ENCODE data around the gene NETO2.

Gene NETO2

GRCh38 chr16:47054306-47054705 lies 89.4 kb downstream of the NETO2 start:
- Histone ChIP-seq H3K36me3 (ENCODE audit: control insufficient read depth, insufficient read depth, low read length) (no peaks in the 10 kb centered on the region), H3K4me3 (ENCODE audit: low read depth, low read length) (no peak overlapping the region), H3K4me1 (ENCODE audit: control insufficient read depth, insufficient read depth, low read length) (no peaks in the 10 kb centered on the region), H3K27me3 (ENCODE audit: control insufficient read depth, insufficient read depth, low read length) (no peaks in the 10 kb centered on the region), H3K27ac (ENCODE audit: low read depth, low read length) (no peak overlapping the region), H3K9ac (ENCODE audit: low read length) (no peak overlapping the region), H3K9me3 (ENCODE audit: control insufficient read depth, insufficient read depth, low read depth, low read length) (peaks cover 8% of the 10 kb centered on the region)

- H3K36me3 ChIP-seq (ENCODE audit: control insufficient read depth, insufficient read depth, low read length), result no peaks in the 10 kb centered on the region
- H3K9ac ChIP-seq (ENCODE audit: low read length), result no peak overlapping the region
- no peak overlapping the region for H3K27ac ChIP-seq (ENCODE audit: low read depth, low read length)
- H3K4me1 ChIP-seq (ENCODE audit: control insufficient read depth, insufficient read depth, low read length), result no peaks in the 10 kb centered on the region
- H3K4me3 ChIP-seq (ENCODE audit: low read depth, low read length), result no peak overlapping the region
- peaks cover 8% of the 10 kb centered on the region for H3K9me3 ChIP-seq (ENCODE audit: control insufficient read depth, insufficient read depth, low read depth, low read length)
- H3K27me3 ChIP-seq (ENCODE audit: control insufficient read depth, insufficient read depth, low read length), result no peaks in the 10 kb centered on the region
These were observed 89.8 kb downstream of the NETO2 start for GRCh38 chr16:47053895-47054294.

- Histone ChIP-seq H3K9me3 (ENCODE audit: control insufficient read depth, insufficient read depth, low read depth, low read length) (peaks cover 8% of the 10 kb centered on the region), H3K27me3 (ENCODE audit: control insufficient read depth, insufficient read depth, low read length) (no peaks in the 10 kb centered on the region), H3K27ac (ENCODE audit: low read depth, low read length) (no peak overlapping the region), H3K4me3 (ENCODE audit: low read depth, low read length) (no peak overlapping the region), H3K4me1 (ENCODE audit: control insufficient read depth, insufficient read depth, low read length) (no peaks in the 10 kb centered on the region), H3K36me3 (ENCODE audit: control insufficient read depth, insufficient read depth, low read length) (no peaks in the 10 kb centered on the region), H3K9ac (ENCODE audit: low read length) (no peak overlapping the region)
These were observed 90.8 kb downstream of the NETO2 start for GRCh38 chr16:47052666-47053640.

DNA sequence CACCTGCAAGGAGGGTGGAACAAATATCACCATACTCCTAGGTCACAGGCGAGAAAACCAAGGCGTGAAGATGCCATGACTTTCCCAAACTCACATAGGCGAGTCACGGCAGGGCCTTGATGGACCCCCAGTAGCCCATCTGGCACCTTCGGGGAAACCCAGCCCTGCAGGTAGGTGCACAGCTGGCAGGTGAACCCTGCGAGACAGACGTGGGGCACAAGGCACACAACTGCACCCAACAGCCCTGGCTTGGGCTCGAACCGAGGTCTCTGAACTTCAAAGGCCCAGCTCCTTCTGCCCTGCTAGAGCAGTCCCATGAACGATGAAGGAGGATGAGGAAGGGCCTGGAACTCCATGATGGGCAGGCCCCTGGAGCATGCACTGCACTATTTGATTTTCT lies 92.7 kb downstream of the NETO2 start:
- no peak overlapping the region for H3K9ac ChIP-seq (ENCODE audit: low read length)
- no peaks in the 10 kb centered on the region for H3K36me3 ChIP-seq (ENCODE audit: control insufficient read depth, insufficient read depth, low read length)
- H3K4me1 ChIP-seq (ENCODE audit: control insufficient read depth, insufficient read depth, low read length), result no peaks in the 10 kb centered on the region
- no peak overlapping the region for H3K27ac ChIP-seq (ENCODE audit: low read depth, low read length)
- H3K27me3 ChIP-seq (ENCODE audit: control insufficient read depth, insufficient read depth, low read length), result no peaks in the 10 kb centered on the region
- H3K9me3 ChIP-seq (ENCODE audit: control insufficient read depth, insufficient read depth, low read depth, low read length), result peaks cover 8% of the 10 kb centered on the region
- H3K4me3 ChIP-seq (ENCODE audit: low read depth, low read length), result no peak overlapping the region

DNA sequence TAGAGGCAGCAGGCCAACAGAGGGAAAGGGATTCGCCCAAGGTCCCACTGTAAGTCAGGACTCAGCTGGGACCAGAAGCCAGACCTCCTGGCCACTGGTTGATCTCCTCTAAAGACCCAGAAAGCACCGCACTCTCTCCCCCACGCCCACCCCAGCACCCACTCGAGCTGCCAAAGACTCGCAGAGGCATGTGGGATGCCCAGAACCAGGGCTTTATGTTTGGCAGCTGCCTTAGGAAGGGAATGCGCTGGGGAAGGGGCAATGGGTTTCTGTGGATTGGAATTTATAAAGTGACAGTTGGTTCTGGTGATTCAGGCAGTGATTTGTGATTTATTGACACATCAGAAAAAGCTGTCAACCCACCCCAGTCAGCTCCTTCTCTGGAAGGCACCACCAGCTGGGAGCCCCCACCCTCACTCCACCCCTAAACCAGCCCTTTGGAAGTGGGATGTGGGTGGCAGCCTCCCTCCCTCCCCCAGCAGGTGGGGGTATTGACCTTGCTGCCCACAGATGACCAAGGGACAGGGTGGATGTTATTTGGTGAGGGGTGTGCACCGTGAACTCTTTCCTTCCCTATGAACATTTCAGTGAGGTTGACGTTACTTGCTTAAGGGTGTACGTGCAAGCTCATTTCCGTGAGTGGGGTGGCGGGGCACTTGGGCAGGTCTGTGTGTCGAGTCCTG lies 93.7 kb downstream of the NETO2 start:
- Histone ChIP-seq H3K4me1 (ENCODE audit: control insufficient read depth, insufficient read depth, low read length) (no peaks in the 10 kb centered on the region), H3K9ac (ENCODE audit: low read length) (no peak overlapping the region), H3K27me3 (ENCODE audit: control insufficient read depth, insufficient read depth, low read length) (no peaks in the 10 kb centered on the region), H3K9me3 (ENCODE audit: control insufficient read depth, insufficient read depth, low read depth, low read length) (peaks cover 8% of the 10 kb centered on the region), H3K27ac (ENCODE audit: low read depth, low read length) (no peak overlapping the region), H3K4me3 (ENCODE audit: low read depth, low read length) (no peak overlapping the region), H3K36me3 (ENCODE audit: control insufficient read depth, insufficient read depth, low read length) (no peaks in the 10 kb centered on the region)

- H3K9me3 ChIP-seq (ENCODE audit: control insufficient read depth, insufficient read depth, low read depth, low read length), result no peaks in the 10 kb centered on the region
- no peak overlapping the region for H3K4me3 ChIP-seq (ENCODE audit: low read depth, low read length)
- no peak overlapping the region for H3K27ac ChIP-seq (ENCODE audit: low read depth, low read length)
These were observed 96.1 kb downstream of the NETO2 start for GRCh38 chr16:47047524-47048203.

DNA sequence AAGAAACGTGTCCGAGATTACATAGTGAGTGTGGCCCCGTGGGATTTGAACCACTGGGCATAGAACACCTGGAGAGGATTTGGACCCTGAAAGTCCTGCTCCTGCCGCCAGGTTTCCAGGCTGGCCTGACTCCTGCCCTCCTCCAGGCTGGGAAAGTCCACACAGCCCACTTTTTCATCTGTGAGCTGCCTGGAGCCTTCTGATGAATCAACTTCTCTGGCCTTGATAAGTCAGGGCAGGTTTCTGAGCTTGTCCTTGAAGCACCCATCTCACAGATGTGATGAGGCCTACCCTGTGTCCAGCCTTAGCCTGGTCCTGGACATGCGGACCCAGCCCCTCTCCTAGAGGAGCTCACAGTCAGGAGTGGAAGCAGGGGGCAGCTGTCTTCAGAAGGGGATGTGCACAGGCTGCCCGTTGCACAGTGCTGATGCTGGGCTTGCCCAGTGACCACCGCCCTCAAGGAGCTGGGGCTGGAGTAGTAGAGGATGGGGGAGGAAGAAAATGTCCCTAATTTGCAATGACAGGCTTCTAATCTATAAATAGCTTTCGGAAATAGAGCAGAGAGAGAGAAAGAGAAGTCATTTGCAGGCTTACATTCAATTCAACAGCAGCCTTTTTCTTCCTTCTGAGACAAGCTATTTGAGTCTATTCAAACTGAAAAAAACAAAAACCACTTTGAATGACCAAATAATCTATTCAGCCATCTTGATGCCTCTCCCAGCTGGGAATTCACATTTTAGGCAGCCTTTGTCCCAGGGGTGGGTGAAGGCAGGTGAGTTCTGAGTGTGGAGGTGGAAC lies 96.8 kb downstream of the NETO2 start:
- Histone ChIP-seq H3K36me3 (ENCODE audit: control insufficient read depth, insufficient read depth, low read length) (no peaks in the 10 kb centered on the region), H3K9me3 (ENCODE audit: control insufficient read depth, insufficient read depth, low read depth, low read length) (no peaks in the 10 kb centered on the region), H3K27me3 (ENCODE audit: control insufficient read depth, insufficient read depth, low read length) (no peaks in the 10 kb centered on the region), H3K27ac (ENCODE audit: low read depth, low read length) (no peak overlapping the region), H3K4me1 (ENCODE audit: control insufficient read depth, insufficient read depth, low read length) (no peaks in the 10 kb centered on the region), H3K9ac (ENCODE audit: low read length) (no peak overlapping the region), H3K4me3 (ENCODE audit: low read depth, low read length) (no peak overlapping the region)

More at GRCh38 chr16:47047524-47048203, 96.1 kb downstream of the NETO2 start:
- Histone ChIP-seq H3K36me3 (ENCODE audit: control insufficient read depth, insufficient read depth, low read length) (no peaks in the 10 kb centered on the region), H3K27me3 (ENCODE audit: control insufficient read depth, insufficient read depth, low read length) (no peaks in the 10 kb centered on the region), H3K4me1 (ENCODE audit: control insufficient read depth, insufficient read depth, low read length) (no peaks in the 10 kb centered on the region), H3K9ac (ENCODE audit: low read length) (no peak overlapping the region)

GRCh38 chr16:47045459-47045858 lies 98.3 kb downstream of the NETO2 start:
- H3K36me3 ChIP-seq (ENCODE audit: control insufficient read depth, insufficient read depth, low read length), result no peaks in the 10 kb centered on the region
- no peak overlapping the region for H3K27ac ChIP-seq (ENCODE audit: low read depth, low read length)
- no peaks in the 10 kb centered on the region for H3K9me3 ChIP-seq (ENCODE audit: control insufficient read depth, insufficient read depth, low read depth, low read length)

GRCh38 chr16:47045023-47045422 lies 98.7 kb downstream of the NETO2 start:
- Histone ChIP-seq H3K36me3 (ENCODE audit: control insufficient read depth, insufficient read depth, low read length) (no peaks in the 10 kb centered on the region), H3K9me3 (ENCODE audit: control insufficient read depth, insufficient read depth, low read depth, low read length) (no peaks in the 10 kb centered on the region), H3K4me3 (ENCODE audit: low read depth, low read length) (no peak overlapping the region), H3K27ac (ENCODE audit: low read depth, low read length) (no peak overlapping the region), H3K9ac (ENCODE audit: low read length) (no peak overlapping the region), H3K27me3 (ENCODE audit: control insufficient read depth, insufficient read depth, low read length) (no peaks in the 10 kb centered on the region), H3K4me1 (ENCODE audit: control insufficient read depth, insufficient read depth, low read length) (no peaks in the 10 kb centered on the region)

More at GRCh38 chr16:47045459-47045858, 98.3 kb downstream of the NETO2 start:
- Histone ChIP-seq H3K27me3 (ENCODE audit: control insufficient read depth, insufficient read depth, low read length) (no peaks in the 10 kb centered on the region), H3K9ac (ENCODE audit: low read length) (no peak overlapping the region), H3K4me1 (ENCODE audit: control insufficient read depth, insufficient read depth, low read length) (no peaks in the 10 kb centered on the region), H3K4me3 (ENCODE audit: low read depth, low read length) (no peak overlapping the region)

- H3K9ac ChIP-seq (ENCODE audit: low read length), result no peak overlapping the region
- no peaks in the 10 kb centered on the region for H3K36me3 ChIP-seq (ENCODE audit: control insufficient read depth, insufficient read depth, low read length)
- no peak overlapping the region for H3K4me3 ChIP-seq (ENCODE audit: low read depth, low read length)
- H3K27ac ChIP-seq (ENCODE audit: low read depth, low read length), result no peak overlapping the region
- no peaks in the 10 kb centered on the region for H3K4me1 ChIP-seq (ENCODE audit: control insufficient read depth, insufficient read depth, low read length)
- H3K9me3 ChIP-seq (ENCODE audit: control insufficient read depth, insufficient read depth, low read depth, low read length), result no peaks in the 10 kb centered on the region
- H3K27me3 ChIP-seq (ENCODE audit: control insufficient read depth, insufficient read depth, low read length), result no peaks in the 10 kb centered on the region
These were observed 99.6 kb downstream of the NETO2 start for GRCh38 chr16:47043970-47044684.

Data from HUES6 (cell line).